K562 (cell line): ENCODE data around the gene CCNDBP1. TPM values are rescaled to one million over a fixed set of nuclear protein-coding genes. Genes with fewer than 3 reads are reported as not detected.

Experiments used
- ARNT ChIP-seq, 2 experiments: fragments of 450-650 bp; IDR thresholded peaks; 2 replicates each; pipeline ENCODE4 v1.6.1; 2016; ENCODE audit warnings: mild to moderate bottlenecking in 1 of 2
- ATF1 ChIP-seq, 2 experiments: fragments of 450-650 bp in 1 of 2; IDR thresholded peaks; 2 replicates each; pipeline ENCODE4 v1.6.1; 2016; ENCODE audit warnings: missing compliant biosample characterization in 1 of 2, missing genetic modification characterization in 1 of 2
- ATF6 ChIP-seq: sonication (generic); formaldehyde crosslinking; IDR thresholded peaks from 2 replicates; pipeline ENCODE4 v1.4.0; 2020; ENCODE audit warnings: mild to moderate bottlenecking, missing genetic modification reagents
- CBFB ChIP-seq: sonication (generic); formaldehyde crosslinking; IDR thresholded peaks from 2 replicates; pipeline ENCODE4 v1.4.0; 2020; ENCODE audit warnings: mild to moderate bottlenecking, missing genetic modification reagents
- CTBP1 ChIP-seq: fragments of 450-650 bp; IDR thresholded peaks from 2 replicates; pipeline ENCODE4 v1.6.1; 2016; ENCODE audit warnings: borderline replicate concordance
- DIDO1 ChIP-seq: fragments of 450-650 bp; IDR thresholded peaks from 2 replicates; pipeline ENCODE4 v1.6.1; 2016; ENCODE audit warnings: low read depth, missing biosample characterization, missing genetic modification characterization
- E2F5 ChIP-seq: sonication (generic); formaldehyde crosslinking; IDR thresholded peaks from 2 replicates; pipeline ENCODE4 v1.8.0; 2022; ENCODE audit warnings: mild to moderate bottlenecking, missing genetic modification reagents
- EGR1 ChIP-seq: fragments of 450-650 bp; conservative IDR thresholded peaks from 2 replicates; pipeline ENCODE4 v1.6.1; 2017; ENCODE audit warnings: mild to moderate bottlenecking
- ETV5 ChIP-seq: sonication (generic); formaldehyde crosslinking; IDR thresholded peaks from 2 replicates; pipeline ENCODE4 v1.4.0; 2020; ENCODE audit warnings: low read depth, mild to moderate bottlenecking, missing genetic modification reagents
- HNRNPUL1 ChIP-seq: fragments of 200-400 bp; formaldehyde crosslinking; IDR thresholded peaks from 2 replicates; pipeline ENCODE4 v1.6.1; 2017; ENCODE audit warnings: low read length
- ILF3 ChIP-seq: fragments of 450-650 bp; IDR thresholded peaks from 2 replicates; pipeline ENCODE4 v1.6.1; 2018; ENCODE audit warnings: antibody characterized with exemption, mild to moderate bottlenecking, moderate library complexity, borderline replicate concordance
- KAT7 ChIP-seq: sonication (generic); formaldehyde crosslinking; IDR thresholded peaks from 2 replicates; pipeline ENCODE4 v1.8.0; 2022; ENCODE audit warnings: missing genetic modification reagents, mild to moderate bottlenecking, borderline replicate concordance
- NR2C1 ChIP-seq, 2 experiments: fragments of 450-650 bp; IDR thresholded peaks; 2 replicates each; pipeline ENCODE4 v1.6.1; 2017; ENCODE audit warnings: mild to moderate bottlenecking in 2 of 2, antibody characterized with exemption in 1 of 2, inconsistent platforms in 1 of 2, missing compliant biosample characterization in 1 of 2, missing genetic modification characterization in 1 of 2
- RAD21 ChIP-seq, 2 experiments: fragments of 250-450 bp in 1 of 2; fragments of 450-650 bp in 1 of 2; sonication (Bioruptor Pico) in 1 of 2; formaldehyde crosslinking in 1 of 2; IDR thresholded peaks in 1 of 2; conservative IDR thresholded peaks in 1 of 2; 2 replicates each; pipeline versions ENCODE4 v1.4.0 to v1.8.0; 2020 to 2022; ENCODE audit warnings: mild to moderate bottlenecking in 2 of 2, moderate library complexity in 1 of 2
- RBFOX2 ChIP-seq: fragments of 200-400 bp; formaldehyde crosslinking; IDR thresholded peaks from 2 replicates; pipeline ENCODE4 v1.6.1; 2017; ENCODE audit warnings: low read depth, mild to moderate bottlenecking, low read length, moderate library complexity
- SIRT6 ChIP-seq: IDR thresholded peaks from one replicate; pipeline ENCODE4 v1.6.1; 2012; ENCODE audit warnings: low read depth, mild to moderate bottlenecking, control low read depth, inconsistent platforms, low read length, moderate library complexity
- SIX5 ChIP-seq, 2 experiments: IDR thresholded peaks; 2 replicates each; pipeline ENCODE4 v1.6.1; 2011; ENCODE audit warnings: low read length in 2 of 2, borderline replicate concordance in 1 of 2, low read depth in 1 of 2, mild to moderate bottlenecking in 1 of 2, moderate library complexity in 1 of 2; ENCODE audit not compliant: insufficient read depth in 1 of 2
- SUPT5H ChIP-seq: fragments of 450-650 bp; IDR thresholded peaks from 2 replicates; pipeline ENCODE4 v1.6.1; 2016
- ZFP30 ChIP-seq: fragments of 250-450 bp; sonication (Bioruptor Pico); IDR thresholded peaks from 2 replicates; pipeline ENCODE4 v1.8.0; 2022; ENCODE audit warnings: moderate library complexity, mild to moderate bottlenecking, inconsistent platforms, borderline replicate concordance
- ZNF121 ChIP-seq: sonication (generic); formaldehyde crosslinking; conservative IDR thresholded peaks from 2 replicates; pipeline ENCODE4 v1.8.0; 2022; ENCODE audit warnings: missing genetic modification reagents
- polyA plus RNA-seq, 8 experiments: library from polyadenylated mRNA; depleted of rRNA in 4 of 8; stranded (reverse) in 5 of 8; unstranded in 3 of 8; fragments of >200 nt; fragmentation: Nextera tagmentation in 2 of 8; fragmentation: Illumina TruSeq in 1 of 8; extraction: Ambion mirVana in 2 of 8; extraction: Trizol in 1 of 8; gene quantifications; 2 replicates each; pipeline versions ENCODE4 v1.2.1 to v1.2.3, GENCODE V29; 2011 to 2014; ENCODE audit warnings: inconsistent platforms in 1 of 8, missing spikeins in 1 of 8
- total RNA-seq, 7 experiments: library from RNA; depleted of rRNA in 6 of 7; stranded (reverse); fragments of >200 nt in 6 of 7; fragmentation: Illumina TruSeq in 2 of 7; extraction: Trizol in 2 of 7; gene quantifications; 2 replicates each; pipeline versions ENCODE4 v1.2.1 to v1.2.3, GENCODE V29; 2011 to 2021; ENCODE audit warnings: low replicate concordance in 1 of 7
- TF ChIP-seq, protein P1 (sequence below): fragments of 450-650 bp; IDR thresholded peaks from 2 replicates; pipeline ENCODE4 v1.6.1; 2018; ENCODE audit not compliant: partially characterized antibody

The CCNDBP1 gene
- total and polyA plus RNA-seq, 9 of the 15 experiments (the other 6 are each of a cell fraction or from before 2014, with no cell fraction given), result 37.0 to 111 (median 55.5) TPM

GRCh38 chr15:43185157-43186002 lies at the start of gene CCNDBP1 (continued):
- TF ChIP-seq ZFP30 (CRISPR knock-in tag), result no peak
- peak; percentile 83; the same call in 1 of the 2 replicates for TF ChIP-seq KAT7 (CRISPR knock-in tag)
- no peak; the same call in 1 of the 2 replicates for TF ChIP-seq ATF1 (CRISPR knock-in tag; IDR thresholded peaks at IDR 0.05)
- peak; percentile 75 for TF ChIP-seq ATF1 (tag; IDR thresholded peaks at IDR 0.05)
- 0 out of 4 replicates have a peak, but pooled peaks of 1 of the 2 experiments have one; percentile 6 for TF ChIP-seq SIX5 (IDR thresholded peaks at IDR 0.05; ENCODE audit: borderline replicate concordance in 1 of 2, insufficient read depth in 1 of 2, low read depth in 1 of 2, low read length in 2 of 2)
- no peak for TF ChIP-seq ZNF121 (CRISPR knock-in tag)
- TF ChIP-seq RBFOX2, result peak; percentile 97
- no peak for TF ChIP-seq ATF6 (CRISPR knock-in tag)
- TF ChIP-seq DIDO1 (tag), result no peak
- TF ChIP-seq ARNT (IDR thresholded peaks at IDR 0.05), result no peak
- no peak for TF ChIP-seq EGR1
- TF ChIP-seq HNRNPUL1, result no peak
- TF ChIP-seq E2F5, result no peak
- TF ChIP-seq SIRT6, result no peak
- peak; percentile 91 for TF ChIP-seq SUPT5H
- 0 out of 4 replicates have a peak, but pooled peaks of 1 of the 2 experiments have one; percentile 6 for TF ChIP-seq RAD21 (CRISPR knock-in tag; conservative IDR thresholded peaks at IDR 0.05 in 1 of 2, IDR thresholded peaks at IDR 0.05 in 1 of 2)
- no peak for TF ChIP-seq CBFB (CRISPR knock-in tag)
- TF ChIP-seq, protein P1, sequence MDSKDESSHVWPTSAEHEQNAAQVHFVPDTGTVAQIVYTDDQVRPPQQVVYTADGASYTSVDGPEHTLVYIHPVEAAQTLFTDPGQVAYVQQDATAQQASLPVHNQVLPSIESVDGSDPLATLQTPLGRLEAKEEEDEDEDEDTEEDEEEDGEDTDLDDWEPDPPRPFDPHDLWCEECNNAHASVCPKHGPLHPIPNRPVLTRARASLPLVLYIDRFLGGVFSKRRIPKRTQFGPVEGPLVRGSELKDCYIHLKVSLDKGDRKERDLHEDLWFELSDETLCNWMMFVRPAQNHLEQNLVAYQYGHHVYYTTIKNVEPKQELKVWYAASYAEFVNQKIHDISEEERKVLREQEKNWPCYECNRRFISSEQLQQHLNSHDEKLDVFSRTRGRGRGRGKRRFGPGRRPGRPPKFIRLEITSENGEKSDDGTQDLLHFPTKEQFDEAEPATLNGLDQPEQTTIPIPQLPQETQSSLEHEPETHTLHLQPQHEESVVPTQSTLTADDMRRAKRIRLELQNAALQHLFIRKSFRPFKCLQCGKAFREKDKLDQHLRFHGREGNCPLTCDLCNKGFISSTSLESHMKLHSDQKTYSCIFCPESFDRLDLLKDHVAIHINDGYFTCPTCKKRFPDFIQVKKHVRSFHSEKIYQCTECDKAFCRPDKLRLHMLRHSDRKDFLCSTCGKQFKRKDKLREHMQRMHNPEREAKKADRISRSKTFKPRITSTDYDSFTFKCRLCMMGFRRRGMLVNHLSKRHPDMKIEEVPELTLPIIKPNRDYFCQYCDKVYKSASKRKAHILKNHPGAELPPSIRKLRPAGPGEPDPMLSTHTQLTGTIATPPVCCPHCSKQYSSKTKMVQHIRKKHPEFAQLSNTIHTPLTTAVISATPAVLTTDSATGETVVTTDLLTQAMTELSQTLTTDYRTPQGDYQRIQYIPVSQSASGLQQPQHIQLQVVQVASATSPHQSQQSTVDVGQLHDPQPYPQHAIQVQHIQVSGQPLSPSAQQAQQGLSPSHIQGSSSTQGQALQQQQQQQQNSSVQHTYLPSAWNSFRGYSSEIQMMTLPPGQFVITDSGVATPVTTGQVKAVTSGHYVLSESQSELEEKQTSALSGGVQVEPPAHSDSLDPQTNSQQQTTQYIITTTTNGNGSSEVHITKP, result no peak
- TF ChIP-seq CTBP1, result peak; percentile 93
- TF ChIP-seq ILF3, result no peak
- peak; percentile 71 for TF ChIP-seq NR2C1 (IDR thresholded peaks at IDR 0.05)
- peak; percentile 83 for TF ChIP-seq NR2C1 (tag; IDR thresholded peaks at IDR 0.05)
- peak; percentile 86 for TF ChIP-seq ETV5 (CRISPR knock-in tag)
